ENCODE measurements around the gene ZFPL1.
"Not testable (repeated sequence)": the region's sequence is repeated elsewhere in the genome, so short reads cannot be mapped to it uniquely, and the experiment has no call there.

Gene ZFPL1

GRCh38 chr11:65113839-65114238, 29.8 kb downstream of the ZFPL1 start:
- DNase-seq (ENCODE audit: low read depth in 2 of 2), result no peak

DNA sequence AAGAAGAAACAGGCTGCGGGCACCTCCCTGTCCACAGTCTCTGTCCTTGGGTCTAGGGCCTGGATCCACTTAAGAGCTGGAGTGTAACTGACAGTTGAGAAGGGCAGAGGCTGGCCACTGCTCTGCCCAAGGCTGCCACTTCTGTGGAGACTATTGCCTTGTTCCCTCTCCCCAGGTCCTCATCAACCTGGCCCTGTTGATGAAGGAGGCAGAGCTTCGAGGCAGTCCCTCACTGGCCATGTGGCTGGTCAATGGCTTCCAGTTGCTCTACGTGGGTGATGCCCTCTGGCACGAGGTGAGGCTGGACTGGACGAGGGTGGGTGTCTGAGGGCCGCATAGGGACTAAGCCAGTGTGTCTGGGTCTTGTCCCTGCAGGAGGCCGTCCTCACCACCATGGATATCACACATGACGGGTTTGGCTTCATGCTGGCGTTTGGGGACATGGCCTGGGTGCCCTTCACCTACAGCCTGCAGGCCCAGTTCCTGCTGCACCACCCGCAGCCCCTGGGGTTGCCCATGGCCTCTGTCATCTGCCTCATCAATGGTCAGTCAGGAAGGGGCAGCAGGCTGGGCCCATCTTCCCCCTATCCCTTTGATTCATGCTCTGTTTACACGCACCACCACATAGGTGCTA, 30.6 kb downstream of the ZFPL1 start:
- DNase-seq (ENCODE audit: low read depth in 2 of 2), result no peak

GRCh38 chr11:65115361-65116082, 31.5 kb downstream of the ZFPL1 start:
- no peak for DNase-seq (ENCODE audit: low read depth in 2 of 2)

- DNase-seq (ENCODE audit: low read depth in 2 of 2), result no peak
Measured at GRCh38 chr11:65116370-65117205, 32.6 kb downstream of the ZFPL1 start.

- peak; percentile 100 for DNase-seq (ENCODE audit: low read depth in 2 of 2)
Measured at GRCh38 chr11:65117206-65118096, 33.4 kb downstream of the ZFPL1 start, which contains the start of gene ZNHIT2. TSS of gene ZNHIT2 (minus strand) at chr11:65117701. CDS start at chr11:65117653, 48 bp downstream.

GRCh38 chr11:65118097-65118837, 34.2 kb downstream of the ZFPL1 start:
- no peak for DNase-seq (ENCODE audit: low read depth in 2 of 2)

DNA sequence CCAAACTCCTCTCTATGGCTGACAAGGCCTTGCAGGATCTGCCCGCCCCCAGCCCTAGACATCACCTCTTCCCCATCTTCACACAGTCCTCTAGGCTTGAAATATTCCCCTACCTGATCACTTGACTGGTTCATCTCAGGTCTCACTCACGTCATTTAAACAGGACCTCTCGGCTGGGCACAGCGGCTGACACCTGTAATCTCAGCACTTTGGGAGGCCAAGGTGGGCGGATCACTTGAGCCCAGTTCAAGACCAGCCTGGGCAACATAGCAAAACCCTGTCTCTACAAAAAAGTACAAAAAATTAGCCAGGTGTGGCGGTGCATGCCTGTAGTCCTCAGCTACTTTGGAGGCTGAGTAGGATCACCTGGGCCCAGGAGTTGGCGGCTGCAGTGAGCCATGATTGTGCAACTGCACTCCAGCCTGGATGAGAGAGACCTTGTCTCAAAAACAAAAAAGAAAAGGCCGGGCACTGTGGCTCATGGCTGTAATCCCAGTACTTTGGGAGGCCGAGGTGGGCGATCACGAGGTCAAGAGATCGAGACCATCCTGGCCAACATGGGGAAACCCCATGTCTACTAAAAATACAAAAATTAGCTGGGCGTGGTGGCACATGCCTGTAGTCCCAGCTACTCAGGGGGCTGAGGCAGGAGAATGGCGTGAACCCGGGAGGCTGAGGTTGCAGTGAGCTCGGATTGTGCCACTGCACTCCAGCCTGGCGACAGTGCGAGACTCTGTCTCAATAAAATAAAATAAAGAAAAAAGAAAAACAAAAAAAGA, 35.1 kb downstream of the ZFPL1 start:
- not testable (repeated sequence) for DNase-seq (ENCODE audit: low read depth in 2 of 2)

- no peak for DNase-seq (ENCODE audit: low read depth in 2 of 2)
Measured at GRCh38 chr11:65119670-65119995, 35.6 kb downstream of the ZFPL1 start.

DNA sequence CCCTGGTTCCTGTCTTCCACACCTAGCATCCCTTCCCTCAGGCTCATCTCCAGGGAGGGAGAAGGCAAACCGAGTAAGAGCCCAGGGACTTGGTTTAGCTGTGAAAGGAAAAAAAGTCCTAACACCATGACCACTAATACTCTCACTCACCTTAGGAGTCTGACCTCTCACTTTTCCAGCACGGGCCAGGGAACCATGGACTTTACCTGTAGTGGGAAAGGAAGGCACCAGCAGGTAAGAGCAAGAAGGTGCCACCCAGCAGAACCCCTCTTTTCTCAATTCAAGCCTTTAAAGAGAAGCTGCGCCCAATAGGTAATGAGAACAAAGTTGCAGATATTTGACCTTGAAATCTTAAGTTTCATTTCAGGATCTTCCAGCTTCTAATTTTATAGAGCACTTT, 36.8 kb downstream of the ZFPL1 start:
- no peak for DNase-seq (ENCODE audit: low read depth in 2 of 2)

DNA sequence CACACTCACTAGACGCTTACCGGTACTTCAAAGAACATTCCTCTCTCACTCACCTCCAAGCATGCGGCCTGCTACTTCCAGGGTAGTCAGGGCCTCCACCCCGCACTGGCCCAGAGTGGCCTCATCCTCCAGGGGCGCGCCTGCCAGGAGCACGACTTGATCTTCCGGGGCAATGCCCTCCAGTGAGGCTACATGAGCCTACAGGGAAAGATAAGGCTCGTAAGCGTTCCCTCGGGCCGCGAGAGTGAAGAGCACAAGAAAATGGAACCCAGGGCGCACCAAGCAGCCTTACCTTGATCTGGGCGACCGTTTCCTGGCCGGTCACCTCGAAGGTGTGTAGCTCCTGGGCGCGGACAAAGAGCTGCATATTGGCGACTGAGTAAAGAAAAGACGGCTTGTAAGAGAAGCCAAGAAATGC, 37.4 kb downstream of the ZFPL1 start:
- no peak for DNase-seq (ENCODE audit: low read depth in 2 of 2)

DNA sequence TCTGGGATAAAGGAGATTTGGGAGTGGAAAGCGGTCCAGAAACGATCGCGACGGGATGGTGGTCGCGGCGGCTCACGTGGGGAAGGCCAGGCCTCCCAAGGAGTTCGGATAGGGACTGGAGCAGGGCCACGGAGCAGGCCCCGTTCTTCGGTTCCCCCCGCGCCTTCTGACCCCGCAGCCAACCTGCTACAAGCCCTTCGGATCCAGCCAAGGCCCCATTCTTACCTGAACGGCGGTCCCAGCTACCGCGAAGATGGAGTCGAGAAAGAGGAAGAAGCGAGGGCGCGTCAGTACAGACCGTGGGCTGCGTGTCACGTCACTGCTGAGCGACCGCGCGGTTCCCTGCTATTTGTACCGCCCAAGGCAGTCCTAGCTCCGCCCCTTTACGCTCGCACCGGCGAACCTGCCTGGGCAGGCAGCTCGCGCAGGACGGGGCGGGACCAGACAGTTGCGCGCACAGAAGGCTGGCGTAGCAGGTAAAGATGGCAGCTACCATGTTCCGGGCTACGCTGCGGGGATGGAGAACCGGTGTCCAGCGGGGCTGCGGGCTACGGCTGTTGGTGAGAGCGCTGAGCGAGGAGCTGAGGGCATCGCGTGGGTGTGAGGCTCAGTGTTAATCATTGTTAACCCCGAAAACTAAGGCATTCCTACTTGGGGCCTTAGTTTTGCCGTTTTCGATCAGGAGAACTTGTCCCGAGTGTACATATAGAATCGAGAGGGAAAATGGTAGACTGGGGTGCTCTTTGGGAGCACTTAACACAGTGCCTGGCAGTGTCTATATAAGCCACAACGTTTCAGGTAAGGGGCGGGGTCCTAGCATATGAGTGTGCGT, 38.1 kb downstream of the ZFPL1 start, which contains the start of the genes FAU and MRPL49:
TSS of gene FAU (minus strand) at position 270 of the 832 bp plus-strand sequence. CDS start 321 bp downstream, outside the sequence.
TSS of gene MRPL49 (plus strand) at position 457 of the 832 bp plus-strand sequence. CDS start at position 483, 26 bp downstream.
- DNase-seq (ENCODE audit: low read depth in 2 of 2), result peak; percentile 96 to 99

- no peak for DNase-seq (ENCODE audit: low read depth in 2 of 2)
Measured at GRCh38 chr11:65124480-65125196, 40.6 kb downstream of the ZFPL1 start.

GRCh38 chr11:65125197-65126056, 41.4 kb downstream of the ZFPL1 start:
- DNase-seq (ENCODE audit: low read depth in 2 of 2), result no peak

DNA sequence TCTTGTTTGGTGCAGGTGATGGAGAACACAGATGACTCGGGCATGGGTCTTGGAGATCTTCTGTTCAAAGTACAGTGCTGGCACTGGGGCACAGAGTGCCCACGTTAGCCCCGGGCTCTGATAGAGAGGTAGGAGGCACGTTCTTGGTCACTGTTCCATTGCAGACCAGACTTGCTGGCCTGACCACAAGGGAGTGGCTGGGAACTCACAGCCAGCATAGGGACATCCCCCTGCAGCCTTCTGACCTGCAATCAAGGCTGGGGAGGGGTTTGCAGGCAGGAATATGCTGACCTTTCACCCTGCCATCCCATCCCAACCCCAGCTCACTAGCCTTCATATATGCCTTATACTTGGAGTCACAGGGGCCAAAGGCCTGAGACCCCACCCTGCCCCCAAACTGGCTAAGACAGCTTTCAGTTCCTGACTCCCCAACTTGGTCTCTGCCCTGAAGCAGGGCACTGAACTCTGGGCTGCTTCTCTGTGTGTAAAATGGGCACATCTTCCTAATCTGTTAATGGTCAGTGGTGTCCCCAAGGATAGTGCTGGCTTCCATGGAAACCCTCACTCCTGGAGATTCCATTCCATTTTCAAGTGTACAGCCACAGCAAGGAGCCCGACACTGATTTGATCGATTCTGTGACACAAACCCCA, 42.7 kb downstream of the ZFPL1 start:
- DNase-seq (ENCODE audit: low read depth in 2 of 2), result no peak

- DNase-seq (ENCODE audit: low read depth in 2 of 2), result no peak
Measured at GRCh38 chr11:65127473-65128181, 43.6 kb downstream of the ZFPL1 start.
